ENCODE measurements around the gene SOCS1. TPM values are rescaled to one million over a fixed set of nuclear protein-coding genes. Genes with fewer than 3 reads are reported as not detected.

Gene SOCS1, protein sequence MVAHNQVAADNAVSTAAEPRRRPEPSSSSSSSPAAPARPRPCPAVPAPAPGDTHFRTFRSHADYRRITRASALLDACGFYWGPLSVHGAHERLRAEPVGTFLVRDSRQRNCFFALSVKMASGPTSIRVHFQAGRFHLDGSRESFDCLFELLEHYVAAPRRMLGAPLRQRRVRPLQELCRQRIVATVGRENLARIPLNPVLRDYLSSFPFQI
- total RNA-seq, result 1 to 10 TPM; 1.6 to 8.3 (median 4.2) TPM
- polyA plus RNA-seq, result 10 to 100 TPM in 1 of 3 donors, 1 to 10 TPM in 1, under 1 TPM in 1; 0.53 to 11.9 (median 6.0) TPM
- long read RNA-seq, donor 1, transcript SOCS1-201 (2 exons, 1,225 nt), result major isoform, 19 of 32 reads
- long read RNA-seq, donor 1, transcript SOCS1-202 (1 exons, 1,784 nt), result minor isoform, 13 of 32 reads
- long read RNA-seq, donor 1, partial matches to known transcripts, result 0 of 32 reads
- long read RNA-seq, donor 1, other reads (novel, unspliced or antisense), result 0 of 32 reads
- long read RNA-seq, donor 2, transcript SOCS1-201 (2 exons, 1,225 nt), result major isoform, 51 of 82 reads
- long read RNA-seq, donor 2, transcript SOCS1-202 (1 exons, 1,784 nt), result minor isoform, 31 of 82 reads
- long read RNA-seq, donor 2, partial matches to known transcripts, result 0 of 82 reads
- long read RNA-seq, donor 2, other reads (novel, unspliced or antisense), result 0 of 82 reads
- long read RNA-seq, donor 3, transcript SOCS1-202 (1 exons, 1,784 nt), result minor isoform, 10 of 23 reads
- long read RNA-seq, donor 3, transcript SOCS1-201 (2 exons, 1,225 nt), result major isoform, 13 of 23 reads
- long read RNA-seq, donor 3, partial matches to known transcripts, result 0 of 23 reads
- long read RNA-seq, donor 3, other reads (novel, unspliced or antisense), result 0 of 23 reads
- long read RNA-seq, donor 4, result 0 reads
- long read RNA-seq, donor 5, transcript SOCS1-201 (2 exons, 1,225 nt), result major isoform, 8 of 11 reads
- long read RNA-seq, donor 5, partial matches to known transcripts, result 0 of 11 reads
- long read RNA-seq, donor 5, other reads (novel, unspliced or antisense), result 0 of 11 reads
- long read RNA-seq, donor 6, result 0 reads
- long read RNA-seq, donor 7, transcript SOCS1-201 (2 exons, 1,225 nt), result major isoform, 10 of 20 reads
- long read RNA-seq, donor 7, transcript SOCS1-202 (1 exons, 1,784 nt), result major isoform, 10 of 20 reads
- long read RNA-seq, donor 7, partial matches to known transcripts, result 0 of 20 reads
- long read RNA-seq, donor 7, other reads (novel, unspliced or antisense), result 0 of 20 reads
- long read RNA-seq, donor 8, transcript SOCS1-201 (2 exons, 1,225 nt), result major isoform, 50 of 68 reads
- long read RNA-seq, donor 8, transcript SOCS1-202 (1 exons, 1,784 nt), result minor isoform, 18 of 68 reads
- long read RNA-seq, donor 8, partial matches to known transcripts, result 0 of 68 reads
- long read RNA-seq, donor 8, other reads (novel, unspliced or antisense), result 0 of 68 reads
- long read RNA-seq, donor 9, transcript SOCS1-202 (1 exons, 1,784 nt), result minor isoform, 7 of 17 reads
- long read RNA-seq, donor 9, transcript SOCS1-201 (2 exons, 1,225 nt), result major isoform, 10 of 17 reads
- long read RNA-seq, donor 9, partial matches to known transcripts, result 0 of 17 reads
- long read RNA-seq, donor 9, other reads (novel, unspliced or antisense), result 0 of 17 reads
- long read RNA-seq, donor 10, transcript SOCS1-202 (1 exons, 1,784 nt), result major isoform, 5 of 8 reads
- long read RNA-seq, donor 10, partial matches to known transcripts, result 0 of 8 reads
- long read RNA-seq, donor 10, other reads (novel, unspliced or antisense), result 0 of 8 reads

DNA sequence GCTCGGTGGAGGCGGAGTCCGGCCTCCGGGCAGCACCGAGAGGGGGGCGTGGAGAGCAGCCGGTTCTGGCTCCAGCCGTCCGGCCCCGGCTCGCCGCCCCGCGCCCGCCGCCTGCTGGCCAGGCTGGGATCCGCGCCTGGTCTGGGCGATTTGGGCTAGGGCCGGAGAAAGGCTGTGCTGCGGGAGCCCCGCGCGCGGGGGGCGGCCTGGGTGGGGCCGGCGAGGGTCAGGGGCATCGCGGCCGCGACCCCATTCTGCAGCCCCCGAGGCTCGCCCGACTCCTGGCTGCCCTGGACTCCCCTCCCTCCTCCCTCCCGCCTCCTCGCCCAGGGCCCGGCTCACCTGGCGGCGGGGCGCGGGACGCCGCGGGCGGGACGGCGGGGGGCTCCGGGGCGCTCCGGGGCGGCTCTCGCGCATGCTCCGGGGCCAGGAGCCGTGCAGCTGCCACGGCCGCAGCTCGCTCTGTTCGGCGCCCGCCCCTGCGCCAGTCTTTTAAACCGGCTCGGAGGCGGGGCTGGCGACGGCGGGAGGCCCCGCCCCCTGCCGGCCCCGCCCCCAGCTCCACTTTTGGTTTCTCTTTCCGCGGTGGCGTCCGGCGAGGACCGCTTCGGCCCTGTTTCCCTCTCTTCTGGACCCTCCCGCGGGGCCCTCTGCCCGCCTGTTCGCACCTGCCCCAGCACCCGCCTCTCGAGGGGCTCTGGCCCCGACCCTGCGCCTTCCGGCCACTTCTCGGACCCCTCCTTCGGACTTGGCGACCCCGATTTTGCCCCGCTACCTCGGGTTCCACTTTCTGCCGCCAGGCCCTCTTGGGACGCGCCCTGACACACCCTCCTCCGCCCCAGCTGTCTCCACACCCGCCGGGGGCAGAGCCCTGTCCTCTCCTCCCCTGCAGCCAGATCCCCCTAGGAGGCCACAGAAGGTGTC is at the start of gene SOCS1:
TSS of gene SOCS1 (minus strand) at position 468 of the 924 bp plus-strand sequence. CDS start 726 bp downstream, outside the sequence.
- H3K36me3 ChIP-seq (replicated peaks in 1 of 2), result no peaks in the 10 kb centered on the region
- 0 to 1% (median 1%) methylated on average over 20 to 100 of the region's 100 CpGs for WGBS, 4 donors
- TF ChIP-seq POLR2A (IDR thresholded peaks at IDR 0.05), result peak; percentile 96
- TF ChIP-seq, protein P1, sequence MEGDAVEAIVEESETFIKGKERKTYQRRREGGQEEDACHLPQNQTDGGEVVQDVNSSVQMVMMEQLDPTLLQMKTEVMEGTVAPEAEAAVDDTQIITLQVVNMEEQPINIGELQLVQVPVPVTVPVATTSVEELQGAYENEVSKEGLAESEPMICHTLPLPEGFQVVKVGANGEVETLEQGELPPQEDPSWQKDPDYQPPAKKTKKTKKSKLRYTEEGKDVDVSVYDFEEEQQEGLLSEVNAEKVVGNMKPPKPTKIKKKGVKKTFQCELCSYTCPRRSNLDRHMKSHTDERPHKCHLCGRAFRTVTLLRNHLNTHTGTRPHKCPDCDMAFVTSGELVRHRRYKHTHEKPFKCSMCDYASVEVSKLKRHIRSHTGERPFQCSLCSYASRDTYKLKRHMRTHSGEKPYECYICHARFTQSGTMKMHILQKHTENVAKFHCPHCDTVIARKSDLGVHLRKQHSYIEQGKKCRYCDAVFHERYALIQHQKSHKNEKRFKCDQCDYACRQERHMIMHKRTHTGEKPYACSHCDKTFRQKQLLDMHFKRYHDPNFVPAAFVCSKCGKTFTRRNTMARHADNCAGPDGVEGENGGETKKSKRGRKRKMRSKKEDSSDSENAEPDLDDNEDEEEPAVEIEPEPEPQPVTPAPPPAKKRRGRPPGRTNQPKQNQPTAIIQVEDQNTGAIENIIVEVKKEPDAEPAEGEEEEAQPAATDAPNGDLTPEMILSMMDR (IDR thresholded peaks at IDR 0.05), result peak; percentile 51 to 99 (median 78)
- no peaks in the 10 kb centered on the region for H3K9me3 ChIP-seq (replicated peaks in 1 of 3)
- peak within 1 kb of the TSS; percentile 85 to 98 (median 96) for H3K27ac ChIP-seq
- intact Hi-C loops (cut with DNase I), result loop anchor here (2.0 to 10.0 kb wide), 4 partner anchors 99 to 289 kb away; no protein-coding TSS in a partner anchor
- peaks cover 0 to 38% of the 10 kb centered on the region in 2 donors for H3K4me1 ChIP-seq (replicated peaks in 1 of 2)
- no peaks in the 10 kb centered on the region for H3K27me3 ChIP-seq
- peak; percentile 76 to 90 (median 85) for DNase-seq
- H3K4me3 ChIP-seq, result peak within 1 kb of the TSS; percentile 39 to 93 (median 60)

DNA sequence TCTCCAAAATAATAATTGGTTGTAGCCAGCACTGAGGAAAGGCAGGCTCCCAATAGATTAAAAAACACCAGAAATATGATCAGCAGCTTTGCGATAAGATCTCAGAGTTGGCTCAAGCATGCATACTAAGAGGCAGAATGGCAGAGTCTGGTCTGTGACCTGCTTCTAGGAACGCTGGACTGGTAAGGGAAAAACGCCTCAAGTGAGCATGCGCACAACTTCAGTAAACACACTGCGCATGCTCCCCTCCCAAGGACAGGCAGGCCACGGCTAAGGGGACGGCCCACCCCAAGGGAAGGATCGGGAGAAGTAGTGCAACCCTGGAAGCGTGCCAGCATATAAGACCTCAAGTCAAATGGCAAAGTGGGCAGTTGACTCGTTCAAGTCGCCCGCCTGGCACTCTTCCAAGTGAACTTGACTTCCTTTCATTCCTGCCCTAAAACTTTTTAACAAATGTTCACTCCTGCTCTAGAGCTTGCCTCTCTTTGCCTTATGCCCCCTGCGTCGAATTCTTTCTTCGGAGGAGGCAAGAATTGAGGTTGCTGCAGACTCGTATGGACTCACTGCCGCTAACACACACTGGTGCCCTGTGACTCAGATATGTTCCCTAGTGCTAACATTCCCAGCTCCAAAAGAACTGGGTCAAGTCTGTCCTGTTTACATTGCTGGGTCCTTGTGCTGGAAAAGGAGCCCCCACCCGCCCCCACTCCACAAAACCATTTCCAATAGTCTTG is 47.6 kb upstream of the SOCS1 start:
- 58 to 68% (median 65%) methylated on average over 18 of the region's 18 CpGs for WGBS, 4 donors
- peak in 3 of 7 donors; percentile 29 to 50 (median 36) for DNase-seq
- intact Hi-C loops (cut with DNase I), result no loop called here
- Histone ChIP-seq H3K27ac (no peak overlapping the region), H3K4me3 (no peak overlapping the region), H3K9me3 (replicated peaks in 1 of 3) (no peaks in the 10 kb centered on the region), H3K36me3 (replicated peaks in 1 of 2) (no peaks in the 10 kb centered on the region), H3K4me1 (replicated peaks in 1 of 2) (no peaks in the 10 kb centered on the region), H3K27me3 (no peaks in the 10 kb centered on the region)
- TF ChIP-seq POLR2A (IDR thresholded peaks at IDR 0.05), result no peak
- TF ChIP-seq, protein P1 (IDR thresholded peaks at IDR 0.05), result no peak

DNA sequence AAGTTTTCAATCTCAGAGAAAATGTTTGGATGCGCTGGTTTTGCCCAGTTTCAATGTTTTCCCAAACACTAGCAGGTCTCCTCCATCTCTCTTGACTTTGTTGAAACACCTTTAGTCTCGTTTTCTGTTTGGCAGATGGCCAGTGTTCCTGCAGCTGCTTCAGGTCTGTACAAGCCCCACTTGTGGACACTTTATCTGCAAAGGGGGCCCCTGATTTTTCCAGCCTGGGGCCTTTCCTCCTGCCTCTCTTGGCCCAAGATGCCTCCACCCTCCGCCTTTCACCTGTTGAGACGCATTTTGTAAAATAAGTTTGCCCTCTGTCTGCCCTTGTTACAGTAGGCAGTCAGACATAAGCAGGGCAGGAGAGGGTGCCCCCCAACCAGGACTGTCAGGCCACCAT is 47.0 kb upstream of the SOCS1 start:
- WGBS, 4 donors, result 79 to 89% (median 83%) methylated on average over 4 of the region's 4 CpGs
- intact Hi-C loops (cut with DNase I), result no loop called here
- Histone ChIP-seq H3K9me3 (replicated peaks in 1 of 3) (no peaks in the 10 kb centered on the region), H3K4me3 (no peak overlapping the region), H3K36me3 (replicated peaks in 1 of 2) (no peaks in the 10 kb centered on the region), H3K4me1 (replicated peaks in 1 of 2) (no peaks in the 10 kb centered on the region), H3K27me3 (no peaks in the 10 kb centered on the region), H3K27ac (no peak overlapping the region)
- TF ChIP-seq, protein P1 (IDR thresholded peaks at IDR 0.05), result no peak
- TF ChIP-seq POLR2A (IDR thresholded peaks at IDR 0.05), result no peak
- no peak for DNase-seq

Measured in adrenal gland (tissue), 19 donors.